HEK293T (cell line): Measurements from ENCODE around the gene NGRN.

Experiments
- BHLHE40 ChIP-seq: fragments of 450-650 bp; IDR thresholded peaks from 2 replicates; pipeline ENCODE4 v1.6.1; 2016; ENCODE audit warnings: mild to moderate bottlenecking, moderate library complexity, borderline replicate concordance
- ELF4 ChIP-seq: fragments of 450-650 bp; IDR thresholded peaks from 2 replicates; pipeline ENCODE4 v1.6.1; 2017; ENCODE audit warnings: antibody characterized with exemption
- FOXM1 ChIP-seq: fragments of 450-650 bp; IDR thresholded peaks from 2 replicates; pipeline ENCODE4 v1.6.1; 2017; ENCODE audit warnings: mild to moderate bottlenecking, borderline replicate concordance
- SP1 ChIP-seq: fragments of 450-650 bp; IDR thresholded peaks from 2 replicates; pipeline ENCODE4 v1.6.1; 2017
- ZNF384 ChIP-seq: fragments of 450-650 bp; IDR thresholded peaks from 2 replicates; pipeline ENCODE4 v1.6.1; 2016

DNA sequence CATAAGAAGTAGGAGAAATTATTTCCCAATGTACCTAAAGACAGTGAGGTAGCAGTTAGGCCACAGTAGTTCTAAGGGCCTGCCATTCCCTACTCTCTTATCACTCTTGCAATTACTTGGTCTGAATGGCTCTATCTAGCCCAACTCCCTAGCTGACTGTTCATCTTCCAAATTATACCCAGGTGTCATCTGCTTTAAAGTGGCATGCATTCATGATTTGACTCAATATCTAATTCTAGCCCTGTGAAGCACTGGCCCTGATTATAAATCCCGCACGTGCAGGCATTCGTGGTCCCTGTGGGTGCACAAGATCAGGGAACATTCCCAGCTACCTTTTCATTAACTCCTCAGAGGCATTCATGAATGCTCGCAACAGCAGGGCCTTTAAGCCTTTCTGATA lies 43.5 kb downstream of the NGRN start:
- TF ChIP-seq BHLHE40 (no peak), SP1 (no peak), ELF4 (no peak), ZNF384 (no peak), FOXM1 (no peak)
